Activated naive CD4-positive, alpha-beta T cell treated with anti-CD3 and anti-CD28 coated beads for 36 hours (primary cell): ENCODE measurements around the gene DUSP8. TPM values are rescaled to one million over a fixed set of nuclear protein-coding genes. Genes with fewer than 3 reads are reported as not detected.
"Not testable (repeated sequence)": the region's sequence is repeated elsewhere in the genome, so short reads cannot be mapped to it uniquely, and the experiment has no call there.

Experiments used
- CTCF ChIA-PET: fragments of 350-600 bp; sonication (Branson Sonifier 250); formaldehyde crosslinking; loops from one replicate; lab custom pipeline; 2021; ENCODE audit warnings: antibody characterized with exemption; lab: Charles Lee
- DNase-seq: peaks from one replicate; pipeline ENCODE4 v3.0.0-alpha.2; 2020
- H3K27ac Mint-ChIP-seq: one replicate; pipeline ENCODE4 v1.8.0; 2021; ENCODE audit warnings: mild to moderate bottlenecking, mixed read lengths
- H3K27me3 Mint-ChIP-seq: one replicate; pipeline ENCODE4 v1.8.0; 2021; ENCODE audit warnings: low read depth, mixed read lengths
- H3K36me3 Mint-ChIP-seq: one replicate; pipeline ENCODE4 v1.8.0; 2021; ENCODE audit warnings: low read depth, mixed read lengths
- H3K4me1 Mint-ChIP-seq: one replicate; pipeline ENCODE4 v1.8.0; 2021; ENCODE audit warnings: low read depth, mixed read lengths
- H3K4me3 Mint-ChIP-seq: one replicate; pipeline ENCODE4 v1.8.0; 2021; ENCODE audit warnings: mild to moderate bottlenecking, moderate library complexity, mixed read lengths
- H3K9me3 Mint-ChIP-seq: one replicate; pipeline ENCODE4 v1.8.0; 2021; ENCODE audit warnings: mixed read lengths
- intact Hi-C: fragments of 100-400 bp; cut with micrococcal nuclease; formaldehyde crosslinking; loops from one replicate; pipeline ENCODE4 v1.15.1; 2023
- total RNA-seq, 2 experiments: library from RNA; stranded (reverse); gene quantifications; one replicate each; pipeline ENCODE4 v1.2.3, GENCODE V29; 2021

DUSP8 gene
- total RNA-seq: 1 to 10 TPM; 2.9 to 3.0 TPM

GRCh38 chr11:1572197-1573076 is at the start of gene DUSP8:
DUSP8 (minus strand) TSS chr11:1572271; CDS start chr11:1565826, 6,445 bp downstream.
- DNase-seq: peak; percentile 92
- Mint-ChIP-seq H3K4me3 (peak within 1 kb of the TSS; percentile 64), H3K9me3 (no peaks in the 10 kb centered on the region), H3K4me1 (peaks cover 19% of the 10 kb centered on the region), H3K36me3 (no peaks in the 10 kb centered on the region), H3K27me3 (peaks cover 15% of the 10 kb centered on the region), H3K27ac (no peak within 1 kb of the TSS)
- intact Hi-C loops: loop anchor here (5.0 kb wide), 2 partner anchors 35 to 570 kb away; no protein-coding TSS in a partner anchor
- CTCF ChIA-PET: interaction anchor here (0.6 to 3.4 kb wide), 4 partner anchors 23 to 260 kb away, joined by 3 to 56 read pairs (median 3); no protein-coding TSS in a partner anchor

GRCh38 chr11:1619449-1619848 is 47.4 kb upstream of the DUSP8 start:
- Mint-ChIP-seq H3K27ac (no peak overlapping the region), H3K36me3 (no peaks in the 10 kb centered on the region), H3K27me3 (peaks cover 3% of the 10 kb centered on the region), H3K4me1 (peaks cover 4% of the 10 kb centered on the region), H3K9me3 (no peaks in the 10 kb centered on the region), H3K4me3 (no peak overlapping the region)
- CTCF ChIA-PET: interaction anchor here (1.3 kb wide), 1 partner anchor 33 kb away, joined by 3 read pairs; no protein-coding TSS in a partner anchor
- intact Hi-C loops: no loop called here
- peak; percentile 37 for DNase-seq

- intact Hi-C loops: no loop called here
- Mint-ChIP-seq H3K27ac (no peak overlapping the region), H3K36me3 (no peaks in the 10 kb centered on the region), H3K27me3 (peaks cover 3% of the 10 kb centered on the region), H3K4me3 (no peak overlapping the region), H3K4me1 (peaks cover 4% of the 10 kb centered on the region), H3K9me3 (no peaks in the 10 kb centered on the region)
- DNase-seq: no peak
- CTCF ChIA-PET: interaction anchor here (0.9 to 1.8 kb wide), 3 partner anchors 21 to 164 kb away, joined by 3 to 6 read pairs (median 4); no protein-coding TSS in a partner anchor
Measured at GRCh38 chr11:1618231-1618630, 46.2 kb upstream of the DUSP8 start.

DNA sequence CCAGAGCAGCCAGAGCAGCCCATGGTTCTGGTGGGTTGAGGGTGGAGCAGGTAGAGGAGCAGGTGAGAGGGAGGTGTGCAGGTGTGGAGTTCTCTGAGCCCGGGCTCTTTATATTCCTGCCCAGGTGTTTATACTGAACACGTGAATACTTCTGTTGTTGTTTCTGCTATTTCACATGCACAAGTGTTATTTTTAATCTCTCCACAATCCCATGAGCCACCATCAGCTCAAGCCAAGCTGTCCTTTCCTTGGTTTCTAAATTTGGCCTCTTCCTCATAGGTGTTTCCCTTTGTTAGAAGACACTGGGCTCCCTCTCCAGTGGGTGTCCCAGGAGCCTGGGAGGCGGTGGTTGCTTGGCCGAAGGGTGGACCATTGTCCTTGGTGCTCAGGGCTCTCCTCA is 36.3 kb upstream of the DUSP8 start, which contains the start of gene KRTAP5-3:
Gene KRTAP5-3, minus strand, starts transcription at position 101 of the 400 bp plus-strand sequence. Its CDS starts 78 bp downstream, at position 23.
- Mint-ChIP-seq H3K9me3 (no peaks in the 10 kb centered on the region), H3K27me3 (peaks cover 12% of the 10 kb centered on the region), H3K4me1 (peaks cover 2% of the 10 kb centered on the region), H3K4me3 (no peak within 1 kb of the TSS), H3K36me3 (no peaks in the 10 kb centered on the region), H3K27ac (no peak within 1 kb of the TSS)
- intact Hi-C loops: no loop called here
- CTCF ChIA-PET: no interaction called here
- DNase-seq: no peak

DNA sequence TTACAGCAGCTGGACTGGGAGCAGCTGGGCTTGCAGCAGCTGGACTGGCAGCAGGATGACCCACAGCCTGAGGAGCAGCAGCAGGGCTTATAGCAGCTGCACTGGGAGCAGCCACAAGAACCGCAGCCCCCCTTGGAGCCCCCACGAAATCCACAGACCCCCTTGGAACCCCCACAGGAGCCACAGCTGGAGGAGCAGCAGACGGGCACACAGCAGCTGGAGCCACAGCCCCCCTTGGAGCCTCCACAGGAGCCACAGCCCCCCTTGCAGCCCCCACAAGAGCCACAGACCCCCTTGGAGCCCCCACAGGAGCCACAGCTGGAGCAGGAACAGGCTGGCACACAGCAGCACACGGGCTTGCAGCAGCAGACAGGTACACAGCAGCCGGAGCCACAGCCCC is 35.8 kb upstream of the DUSP8 start:
- peaks cover 12% of the 10 kb centered on the region for H3K27me3 Mint-ChIP-seq
- H3K27ac Mint-ChIP-seq, H3K36me3 Mint-ChIP-seq, CTCF ChIA-PET, H3K4me3 Mint-ChIP-seq, H3K9me3 Mint-ChIP-seq, intact Hi-C loops, H3K4me1 Mint-ChIP-seq, DNase-seq: not testable (repeated sequence)

GRCh38 chr11:1607156-1607845 is 35.2 kb upstream of the DUSP8 start:
- H3K27ac Mint-ChIP-seq, H3K4me3 Mint-ChIP-seq, H3K9me3 Mint-ChIP-seq, H3K36me3 Mint-ChIP-seq, intact Hi-C loops, H3K4me1 Mint-ChIP-seq, DNase-seq, CTCF ChIA-PET: not testable (repeated sequence)
- H3K27me3 Mint-ChIP-seq: peaks cover 14% of the 10 kb centered on the region

GRCh38 chr11:1605923-1606322 is 33.9 kb upstream of the DUSP8 start:
- DNase-seq: peak; percentile 19
- CTCF ChIA-PET: interaction anchor here (0.7 to 0.9 kb wide), 2 partner anchors 10 to 17 kb away, joined by 3 read pairs; no protein-coding TSS in a partner anchor
- H3K36me3 Mint-ChIP-seq, H3K9me3 Mint-ChIP-seq, H3K4me1 Mint-ChIP-seq, intact Hi-C loops, H3K4me3 Mint-ChIP-seq, H3K27ac Mint-ChIP-seq: not testable (repeated sequence)
- peaks cover 14% of the 10 kb centered on the region for H3K27me3 Mint-ChIP-seq

GRCh38 chr11:1604711-1605110 is 32.6 kb upstream of the DUSP8 start:
- H3K4me3 Mint-ChIP-seq: no peak overlapping the region
- intact Hi-C loops: no loop called here
- no peaks in the 10 kb centered on the region for H3K9me3 Mint-ChIP-seq
- peaks cover 13% of the 10 kb centered on the region for H3K27me3 Mint-ChIP-seq
- DNase-seq: no peak
- no peak overlapping the region for H3K27ac Mint-ChIP-seq
- no peaks in the 10 kb centered on the region for H3K36me3 Mint-ChIP-seq
- H3K4me1 Mint-ChIP-seq: peaks cover 2% of the 10 kb centered on the region
- CTCF ChIA-PET: interaction anchor here (0.9 kb wide), 1 partner anchor 9 kb away, joined by 3 read pairs; no protein-coding TSS in a partner anchor

DNA sequence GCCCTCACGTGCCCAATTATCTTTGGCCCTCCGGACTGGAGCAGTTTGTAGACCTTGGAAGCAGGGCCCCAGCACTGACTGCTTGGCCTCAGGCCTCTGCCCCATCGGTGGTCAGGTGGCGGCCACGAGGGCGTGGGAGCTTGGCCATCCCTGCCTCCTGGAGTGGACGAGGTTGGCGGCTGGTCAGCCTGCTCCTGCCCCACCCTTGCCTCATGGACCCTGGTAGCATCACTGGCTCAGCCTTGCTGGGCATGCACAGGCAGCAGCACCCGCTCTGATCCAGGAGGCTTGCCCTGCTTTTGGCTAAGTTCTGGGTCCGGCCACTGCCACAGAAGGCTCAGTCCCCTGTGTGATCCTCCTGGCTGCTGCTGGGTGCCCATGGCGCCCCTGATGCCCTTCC is 32.1 kb upstream of the DUSP8 start:
- peaks cover 16% of the 10 kb centered on the region for H3K27me3 Mint-ChIP-seq
- H3K4me1 Mint-ChIP-seq: peaks cover 2% of the 10 kb centered on the region
- H3K36me3 Mint-ChIP-seq: no peaks in the 10 kb centered on the region
- intact Hi-C loops: no loop called here
- CTCF ChIA-PET: no interaction called here
- H3K4me3 Mint-ChIP-seq: no peak overlapping the region
- H3K9me3 Mint-ChIP-seq: no peaks in the 10 kb centered on the region
- no peak for DNase-seq
- no peak overlapping the region for H3K27ac Mint-ChIP-seq

DNA sequence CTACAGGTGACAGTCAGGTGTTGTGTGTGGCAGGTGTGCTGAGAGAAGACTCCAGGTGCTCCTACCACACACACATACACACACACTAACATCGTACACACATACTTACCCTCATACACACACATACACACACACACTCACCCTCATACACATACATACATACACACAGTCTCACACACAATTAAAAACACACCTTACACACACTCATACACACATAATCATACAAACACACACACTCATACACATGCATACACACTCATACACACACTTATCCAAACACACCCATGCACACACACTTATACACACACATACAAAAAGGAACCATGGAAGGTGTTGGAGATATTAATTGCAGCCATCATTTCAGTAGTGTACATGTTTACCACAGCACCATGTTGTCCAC is 31.6 kb upstream of the DUSP8 start:
- Mint-ChIP-seq H3K9me3 (no peaks in the 10 kb centered on the region), H3K4me3 (no peak overlapping the region), H3K4me1 (peaks cover 2% of the 10 kb centered on the region), H3K27me3 (peaks cover 15% of the 10 kb centered on the region), H3K36me3 (no peaks in the 10 kb centered on the region), H3K27ac (no peak overlapping the region)
- CTCF ChIA-PET: no interaction called here
- no peak for DNase-seq
- intact Hi-C loops: no loop called here

- intact Hi-C loops, DNase-seq, H3K4me3 Mint-ChIP-seq, H3K27ac Mint-ChIP-seq, H3K36me3 Mint-ChIP-seq, H3K9me3 Mint-ChIP-seq, CTCF ChIA-PET, H3K4me1 Mint-ChIP-seq: not testable (repeated sequence)
- peaks cover 13% of the 10 kb centered on the region for H3K27me3 Mint-ChIP-seq
Measured at GRCh38 chr11:1601663-1602062, 29.6 kb upstream of the DUSP8 start.

DNA sequence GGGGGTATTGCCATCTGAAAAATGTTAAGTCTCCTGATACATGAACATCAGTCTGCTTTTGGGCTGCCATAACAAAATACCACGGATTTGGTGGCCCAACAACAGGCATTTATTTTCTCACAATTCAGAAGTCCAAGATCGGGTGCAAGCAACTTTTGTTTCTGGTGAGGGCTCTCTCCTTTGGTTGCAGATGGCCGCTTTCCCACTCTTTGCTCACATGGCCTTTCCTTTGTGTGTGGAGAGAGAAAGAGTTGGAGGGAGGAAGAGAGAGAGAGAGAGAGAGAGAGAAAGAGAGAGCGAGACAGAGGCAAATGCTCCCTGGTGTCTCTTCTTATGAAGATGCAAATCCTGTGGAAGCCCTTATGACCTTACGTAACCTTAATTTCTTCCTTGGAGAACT is 28.6 kb upstream of the DUSP8 start:
- H3K4me1 Mint-ChIP-seq: no peaks in the 10 kb centered on the region
- H3K36me3 Mint-ChIP-seq: no peaks in the 10 kb centered on the region
- no peak for DNase-seq
- H3K27ac Mint-ChIP-seq: no peak overlapping the region
- no peak overlapping the region for H3K4me3 Mint-ChIP-seq
- intact Hi-C loops: no loop called here
- no peaks in the 10 kb centered on the region for H3K9me3 Mint-ChIP-seq
- H3K27me3 Mint-ChIP-seq: peaks cover 17% of the 10 kb centered on the region
- CTCF ChIA-PET: no interaction called here
